HCT116 (cell line): ENCODE data around the gene SCARF2.

Experiments
- ATF3 ChIP-seq: IDR thresholded peaks from 2 replicates; pipeline ENCODE4 v1.6.1; 2012
- CTCF ChIP-seq, 3 experiments: fragments of 200-600 bp in 1 of 3; sonication (generic) in 1 of 3; IDR thresholded peaks in 2 of 3; conservative IDR thresholded peaks in 1 of 3; 2 replicates each; pipeline ENCODE4 v1.5.1; 2012 to 2017; ENCODE audit warnings: low read depth in 2 of 3, low read length in 2 of 3, antibody characterized with exemption in 1 of 3, borderline replicate concordance in 1 of 3, control low read depth in 1 of 3, mild to moderate bottlenecking in 1 of 3, mixed read lengths in 1 of 3, mixed run types in 1 of 3, moderate library complexity in 1 of 3; ENCODE audit not compliant: insufficient read depth in 1 of 3
- FOSL1 ChIP-seq: IDR thresholded peaks from 2 replicates; pipeline ENCODE4 v1.6.1; 2012; ENCODE audit warnings: low read depth
- JUND ChIP-seq: IDR thresholded peaks from 2 replicates; pipeline ENCODE4 v1.6.1; 2012
- MAX ChIP-seq: IDR thresholded peaks from 2 replicates; pipeline ENCODE4 v1.6.1; 2012
- POLR2A ChIP-seq: IDR thresholded peaks from 2 replicates; pipeline ENCODE4 v1.7.0; 2011; ENCODE audit warnings: borderline replicate concordance; ENCODE audit not compliant: insufficient read depth, insufficient read length; ENCODE audit errors: extremely low read depth
- REST ChIP-seq: IDR thresholded peaks from 2 replicates; pipeline ENCODE4 v1.6.1; 2012; ENCODE audit warnings: low read depth
- TCF7L2 ChIP-seq: IDR thresholded peaks from 2 replicates; pipeline ENCODE4 v1.7.0; 2011; ENCODE audit warnings: borderline replicate concordance, inconsistent platforms; ENCODE audit not compliant: insufficient read depth, insufficient read length; ENCODE audit errors: extremely low read depth

GRCh38 chr22:20433686-20434241 lies 3.9 kb downstream of the SCARF2 start:
- TF ChIP-seq POLR2A (no peak), CTCF (IDR thresholded peaks at IDR 0.05 in 2 of 3, conservative IDR thresholded peaks at IDR 0.05 in 1 of 3; ENCODE audit: borderline replicate concordance in 1 of 3, insufficient read depth in 1 of 3, low read depth in 2 of 3, low read length in 2 of 3) (no peak), ATF3 (no peak), JUND (no peak), TCF7L2 (no peak), MAX (no peak), FOSL1 (no peak), REST (no peak)
